Activated CD8-positive, alpha-beta memory T cell treated with anti-CD3 and anti-CD28 coated beads for 36 hours (primary cell): ENCODE measurements around the gene LRRC59. TPM values are rescaled to one million over a fixed set of nuclear protein-coding genes. Genes with fewer than 3 reads are reported as not detected.

ENCODE experiments used
- CTCF ChIA-PET: fragments of 350-600 bp; sonication (Branson Sonifier 250); formaldehyde crosslinking; loops from one replicate; lab custom pipeline; 2021; ENCODE audit warnings: antibody characterized with exemption; lab: Charles Lee
- POLR2A ChIA-PET: fragments of 350-600 bp; sonication (Branson Sonifier 250); formaldehyde crosslinking; loops from one replicate; lab custom pipeline; 2021; ENCODE audit warnings: antibody characterized with exemption; lab: Charles Lee
- total RNA-seq, 2 experiments: library from RNA; stranded (reverse); gene quantifications; one replicate each; pipeline ENCODE4 v1.2.3, GENCODE V29; 2021

The LRRC59 gene
- total RNA-seq, 2 experiments from 2014 or later: 122 to 123 TPM

GRCh38 chr17:50359005-50359699, 38.2 kb downstream of the LRRC59 start:
- ChIA-PET POLR2A (no interaction called here), CTCF (interaction anchor here (0.8 to 1.3 kb wide), 2 partner anchors 9 to 159 kb away, joined by 3 to 4 read pairs; no protein-coding TSS in a partner anchor)

- ChIA-PET CTCF (no interaction called here), POLR2A (no interaction called here)
Measured at GRCh38 chr17:50358177-50358576, 39.1 kb downstream of the LRRC59 start.

GRCh38 chr17:50356892-50357510, 40.3 kb downstream of the LRRC59 start:
- ChIA-PET POLR2A (no interaction called here), CTCF (interaction anchor here (0.7 kb wide), 1 partner anchor 54 kb away, joined by 4 read pairs; no protein-coding TSS in a partner anchor)

GRCh38 chr17:50356418-50356817, 40.9 kb downstream of the LRRC59 start:
- POLR2A ChIA-PET: no interaction called here
- CTCF ChIA-PET: interaction anchor here (0.8 kb wide), 1 partner anchor 41 kb away, joined by 3 read pairs; the partner anchor contains the start of gene LRRC59

- POLR2A ChIA-PET: no interaction called here
- CTCF ChIA-PET: interaction anchor here (0.8 kb wide), 1 partner anchor 42 kb away, joined by 3 read pairs; the partner anchor contains the start of gene LRRC59
Measured at GRCh38 chr17:50355701-50356341, 41.5 kb downstream of the LRRC59 start.

GRCh38 chr17:50355336-50355700, 42.0 kb downstream of the LRRC59 start:
- POLR2A ChIA-PET: no interaction called here
- CTCF ChIA-PET: no interaction called here

- CTCF ChIA-PET: no interaction called here
- POLR2A ChIA-PET: no interaction called here
Measured at GRCh38 chr17:50354776-50355175, 42.5 kb downstream of the LRRC59 start.

GRCh38 chr17:50354198-50354597, 43.1 kb downstream of the LRRC59 start:
- POLR2A ChIA-PET: no interaction called here
- CTCF ChIA-PET: interaction anchor here (0.8 kb wide), 1 partner anchor 56 kb away, joined by 3 read pairs; no protein-coding TSS in a partner anchor

GRCh38 chr17:50353600-50354195, 43.6 kb downstream of the LRRC59 start:
- ChIA-PET POLR2A (no interaction called here), CTCF (interaction anchor here (0.8 kb wide), 1 partner anchor 55 kb away, joined by 3 read pairs; no protein-coding TSS in a partner anchor)

- ChIA-PET POLR2A (no interaction called here), CTCF (interaction anchor here (0.7 to 1.7 kb wide), 3 partner anchors 9 to 236 kb away, joined by 3 to 6 read pairs (median 6); partner anchors contain the start of gene LRRC59)
Measured at GRCh38 chr17:50352693-50353599, 44.4 kb downstream of the LRRC59 start.

- ChIA-PET CTCF (interaction anchor here (0.7 to 1.7 kb wide), 3 partner anchors 10 to 235 kb away, joined by 3 to 6 read pairs (median 6); partner anchors contain the start of gene LRRC59), POLR2A (no interaction called here)
Measured at GRCh38 chr17:50352072-50352692, 45.1 kb downstream of the LRRC59 start.

GRCh38 chr17:50350733-50351132, 46.6 kb downstream of the LRRC59 start:
- ChIA-PET POLR2A (no interaction called here), CTCF (interaction anchor here (1.7 kb wide), 1 partner anchor 46 kb away, joined by 6 read pairs; the partner anchor contains the start of gene LRRC59)

- CTCF ChIA-PET: interaction anchor here (1.2 to 2.3 kb wide), 2 partner anchors 10 to 12 kb away, joined by 3 to 11 read pairs; no protein-coding TSS in a partner anchor
- POLR2A ChIA-PET: interaction anchor here (0.6 to 1.0 kb wide), 3 partner anchors 11 to 82 kb away, joined by 3 to 4 read pairs (median 3); no protein-coding TSS in a partner anchor
Measured at GRCh38 chr17:50349243-50349600, 48.1 kb downstream of the LRRC59 start.

- ChIA-PET CTCF (interaction anchor here (1.2 to 2.3 kb wide), 2 partner anchors 9 to 13 kb away, joined by 3 to 11 read pairs; no protein-coding TSS in a partner anchor), POLR2A (interaction anchor here (0.6 to 0.8 kb wide), 2 partner anchors 11 to 83 kb away, joined by 3 to 4 read pairs; no protein-coding TSS in a partner anchor)
Measured at GRCh38 chr17:50348522-50349242, 48.6 kb downstream of the LRRC59 start.

- ChIA-PET POLR2A (interaction anchor here (2.9 kb wide), 1 partner anchor 50 kb away, joined by 17 read pairs; the partner anchor contains the start of gene LRRC59), CTCF (interaction anchor here (0.7 to 2.3 kb wide), 3 partner anchors 8 to 14 kb away, joined by 3 to 11 read pairs (median 4); no protein-coding TSS in a partner anchor)
Measured at GRCh38 chr17:50347894-50348291, 49.4 kb downstream of the LRRC59 start.

GRCh38 chr17:50347117-50347893, 50.0 kb downstream of the LRRC59 start:
- POLR2A ChIA-PET: interaction anchor here (1.3 to 2.9 kb wide), 3 partner anchors 15 to 50 kb away, joined by 3 to 17 read pairs (median 10); partner anchors contain the start of genes EME1, LRRC59 and MRPL27
- CTCF ChIA-PET: interaction anchor here (0.7 to 1.4 kb wide), 2 partner anchors 15 to 253 kb away, joined by 3 to 4 read pairs; no protein-coding TSS in a partner anchor
